Transverse colon (tissue), 3 donors: Measurements from ENCODE around the gene SNX32.

ENCODE experiments used
- EP300 ChIP-seq: sonication (generic); formaldehyde crosslinking; IDR thresholded peaks from one replicate; pipeline ENCODE4 v1.6.1; 2017; ENCODE audit warnings: antibody characterized with exemption, low read depth
- POLR2A ChIP-seq: fragments of 450-650 bp; IDR thresholded peaks from one replicate; pipeline ENCODE4 v1.6.1; 2016; ENCODE audit warnings: antibody characterized with exemption, mild to moderate bottlenecking, moderate library complexity
- TF ChIP-seq, protein P1 (sequence below), 5 experiments: fragments of 200-600 bp in 3 of 5; fragments of 450-650 bp in 2 of 5; sonication (generic) in 3 of 5; IDR thresholded peaks; 1 replicate in 2 of 5; 2 replicates in 3 of 5; pipeline ENCODE4 v1.5.1; 2016 to 2017; ENCODE audit warnings: antibody characterized with exemption in 5 of 5, inconsistent platforms in 3 of 5, mild to moderate bottlenecking in 2 of 5, moderate library complexity in 1 of 5

DNA sequence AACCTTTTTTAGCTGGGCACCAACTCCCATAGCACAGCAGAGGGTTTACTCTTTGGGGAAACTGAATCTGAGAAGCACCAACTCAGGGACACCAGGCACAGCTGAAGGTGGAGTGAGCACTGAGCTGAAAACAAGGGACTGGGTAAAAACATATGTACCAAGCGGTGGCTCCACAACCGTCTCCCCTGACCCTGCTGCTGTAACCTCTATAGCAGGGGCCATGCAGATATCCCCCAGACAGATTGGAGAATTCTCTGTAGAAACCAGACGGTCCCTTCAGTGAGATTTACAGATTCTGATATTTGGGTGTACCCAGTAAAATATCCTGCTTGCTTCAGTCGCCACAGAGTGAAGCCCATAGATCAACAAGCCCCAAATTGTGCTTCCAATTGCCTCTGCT lies 4.3 kb upstream of the SNX32 start:
- TF ChIP-seq, protein P1, sequence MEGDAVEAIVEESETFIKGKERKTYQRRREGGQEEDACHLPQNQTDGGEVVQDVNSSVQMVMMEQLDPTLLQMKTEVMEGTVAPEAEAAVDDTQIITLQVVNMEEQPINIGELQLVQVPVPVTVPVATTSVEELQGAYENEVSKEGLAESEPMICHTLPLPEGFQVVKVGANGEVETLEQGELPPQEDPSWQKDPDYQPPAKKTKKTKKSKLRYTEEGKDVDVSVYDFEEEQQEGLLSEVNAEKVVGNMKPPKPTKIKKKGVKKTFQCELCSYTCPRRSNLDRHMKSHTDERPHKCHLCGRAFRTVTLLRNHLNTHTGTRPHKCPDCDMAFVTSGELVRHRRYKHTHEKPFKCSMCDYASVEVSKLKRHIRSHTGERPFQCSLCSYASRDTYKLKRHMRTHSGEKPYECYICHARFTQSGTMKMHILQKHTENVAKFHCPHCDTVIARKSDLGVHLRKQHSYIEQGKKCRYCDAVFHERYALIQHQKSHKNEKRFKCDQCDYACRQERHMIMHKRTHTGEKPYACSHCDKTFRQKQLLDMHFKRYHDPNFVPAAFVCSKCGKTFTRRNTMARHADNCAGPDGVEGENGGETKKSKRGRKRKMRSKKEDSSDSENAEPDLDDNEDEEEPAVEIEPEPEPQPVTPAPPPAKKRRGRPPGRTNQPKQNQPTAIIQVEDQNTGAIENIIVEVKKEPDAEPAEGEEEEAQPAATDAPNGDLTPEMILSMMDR (IDR thresholded peaks at IDR 0.05), result no peak
- TF ChIP-seq EP300 (no peak), POLR2A (no peak)
